GM21717 (cell line): ENCODE data around the gene MAD1L1.
"Not testable (repeated sequence)": the region's sequence is repeated elsewhere in the genome, so short reads cannot be mapped to it uniquely, and the experiment has no call there.

ENCODE experiments used
- ATAC-seq: cut with Tn5 transposase; IDR thresholded peaks from one replicate; pipeline ENCODE4 v1.9.1; 2021; ENCODE audit warnings: mild to moderate bottlenecking, moderate library complexity; ENCODE audit not compliant: unreplicated experiment

MAD1L1 gene

DNA sequence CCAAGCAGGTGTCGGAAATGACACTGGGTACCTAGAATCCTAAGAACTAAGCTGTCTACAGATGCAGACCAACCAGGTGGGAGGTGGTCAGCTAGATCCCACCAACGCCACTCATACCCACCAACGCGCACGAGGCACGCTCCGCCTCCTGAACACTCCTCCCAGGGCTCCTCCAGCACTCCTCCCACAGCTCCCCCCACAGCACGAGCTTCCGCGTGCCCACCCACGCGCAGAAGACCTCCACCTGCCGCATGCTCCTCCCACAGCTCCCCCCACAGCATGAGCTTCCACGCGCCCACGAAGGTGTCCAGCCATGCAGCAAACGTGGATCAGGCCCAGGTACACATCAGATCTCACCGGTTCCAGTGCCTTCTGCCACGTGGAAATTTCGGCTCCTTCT lies 196.0 kb downstream of the MAD1L1 start:
- no peak for ATAC-seq

DNA sequence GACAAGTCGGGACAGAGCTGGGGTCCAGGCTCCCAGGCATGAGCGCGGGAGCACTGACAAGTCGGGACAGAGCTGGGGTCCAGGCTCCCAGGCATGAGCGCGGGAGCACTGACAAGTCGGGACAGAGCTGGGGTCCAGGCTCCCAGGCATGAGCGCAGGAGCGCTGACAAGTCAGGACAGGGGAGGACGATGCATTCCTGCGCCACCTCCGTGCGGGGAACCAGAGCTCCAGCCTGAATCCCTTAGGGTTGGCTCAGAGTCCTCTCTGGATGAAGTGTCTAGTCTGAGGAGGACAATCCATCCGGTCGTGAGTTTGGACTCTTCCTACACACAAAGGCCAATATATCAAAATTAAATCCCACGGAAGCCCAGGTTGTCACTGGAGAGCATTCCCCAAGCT lies 196.5 kb downstream of the MAD1L1 start:
- ATAC-seq, result not testable (repeated sequence)

DNA sequence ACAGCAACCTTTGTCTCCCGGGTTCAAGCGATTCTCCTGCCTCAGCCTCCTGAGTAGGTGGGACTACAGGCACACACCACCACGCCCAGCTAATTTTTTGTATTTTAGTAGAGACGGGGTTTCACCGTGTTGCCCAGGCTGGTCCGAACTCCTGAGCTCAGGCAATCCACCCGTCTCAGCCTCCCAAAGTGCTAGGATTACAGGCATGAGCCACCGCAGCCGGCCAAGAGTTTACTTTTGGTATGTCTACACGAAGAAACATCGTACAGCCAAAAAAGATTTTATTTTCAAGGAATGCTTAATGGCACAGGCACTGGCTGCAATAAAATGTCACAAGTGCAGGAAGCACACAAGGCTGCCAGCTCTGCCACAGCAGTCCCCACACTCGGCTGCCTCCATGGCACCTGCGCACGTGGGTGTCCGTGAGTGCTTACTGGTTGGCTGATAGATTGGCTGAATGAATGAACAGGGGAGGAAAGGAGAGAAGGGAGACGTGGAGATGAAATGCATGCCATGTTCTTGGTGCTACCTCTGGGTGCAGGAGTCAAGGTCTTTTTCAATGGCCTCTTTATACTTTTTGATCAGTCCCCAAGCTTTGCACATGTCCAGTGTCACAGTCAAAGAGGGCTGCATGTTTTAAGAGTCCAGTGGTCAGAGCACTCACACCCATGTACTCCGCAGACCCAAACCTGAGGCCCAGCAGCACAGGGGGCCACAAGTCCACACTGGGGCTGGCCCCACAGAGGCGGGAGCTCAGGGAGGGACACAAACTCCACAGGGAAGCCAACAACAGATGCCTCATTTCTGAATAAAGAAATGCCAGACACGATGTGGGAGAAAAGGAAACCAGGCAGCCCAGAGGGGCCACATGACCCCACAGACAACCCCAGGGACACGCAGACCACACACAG lies 198.2 kb downstream of the MAD1L1 start:
- ATAC-seq, result no peak

DNA sequence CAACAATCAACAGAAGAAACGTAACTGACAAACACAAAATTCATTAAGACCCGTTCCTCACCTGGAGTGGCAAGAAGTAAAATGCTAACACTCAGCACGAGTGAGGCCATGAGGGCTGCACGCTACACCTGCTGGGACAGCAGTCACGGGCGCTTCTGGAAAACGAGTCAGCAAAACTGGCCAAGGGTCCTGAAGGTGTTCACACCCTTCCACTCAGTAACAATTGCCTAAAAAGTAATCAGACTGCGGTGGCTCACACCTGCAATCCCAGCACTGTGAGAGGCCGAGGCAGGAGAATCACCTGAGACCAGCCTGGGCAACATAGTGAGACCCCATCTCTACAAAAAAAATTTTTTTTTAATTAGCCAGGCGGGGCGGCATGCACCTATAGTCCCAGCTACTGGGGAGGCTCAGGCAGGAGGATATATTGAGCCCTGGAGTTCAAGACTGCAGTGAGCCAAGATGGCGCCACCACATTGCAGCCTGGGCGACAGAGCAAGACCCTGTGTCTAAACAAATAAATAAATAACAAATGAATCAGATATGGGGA lies 199.1 kb downstream of the MAD1L1 start:
- ATAC-seq, result no peak

DNA sequence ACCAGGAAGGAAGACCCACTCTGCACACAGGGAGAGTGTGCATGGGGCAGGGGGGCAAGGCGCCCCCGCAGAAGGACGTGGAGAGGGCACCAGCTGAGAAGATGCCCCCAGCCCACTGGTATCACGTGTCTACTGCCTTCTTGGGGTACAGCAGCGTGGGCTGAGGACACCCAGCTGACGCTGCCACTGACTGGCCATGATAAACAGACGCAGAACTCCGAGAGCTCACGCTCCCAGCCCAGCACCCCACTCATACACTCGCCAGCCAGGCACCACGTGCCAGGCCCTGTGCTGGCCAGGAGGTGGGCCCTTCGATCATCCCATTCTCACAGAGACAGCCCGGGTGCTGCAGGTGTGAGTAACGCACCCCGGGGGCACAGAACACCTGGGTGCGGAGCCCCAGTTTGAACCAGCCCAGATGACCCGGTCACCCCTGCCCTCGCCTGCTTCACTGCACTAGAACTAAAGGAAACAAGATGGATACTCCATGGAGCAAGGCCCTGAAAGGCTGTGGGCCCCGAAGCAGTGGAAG lies 199.8 kb downstream of the MAD1L1 start:
- no peak for ATAC-seq

DNA sequence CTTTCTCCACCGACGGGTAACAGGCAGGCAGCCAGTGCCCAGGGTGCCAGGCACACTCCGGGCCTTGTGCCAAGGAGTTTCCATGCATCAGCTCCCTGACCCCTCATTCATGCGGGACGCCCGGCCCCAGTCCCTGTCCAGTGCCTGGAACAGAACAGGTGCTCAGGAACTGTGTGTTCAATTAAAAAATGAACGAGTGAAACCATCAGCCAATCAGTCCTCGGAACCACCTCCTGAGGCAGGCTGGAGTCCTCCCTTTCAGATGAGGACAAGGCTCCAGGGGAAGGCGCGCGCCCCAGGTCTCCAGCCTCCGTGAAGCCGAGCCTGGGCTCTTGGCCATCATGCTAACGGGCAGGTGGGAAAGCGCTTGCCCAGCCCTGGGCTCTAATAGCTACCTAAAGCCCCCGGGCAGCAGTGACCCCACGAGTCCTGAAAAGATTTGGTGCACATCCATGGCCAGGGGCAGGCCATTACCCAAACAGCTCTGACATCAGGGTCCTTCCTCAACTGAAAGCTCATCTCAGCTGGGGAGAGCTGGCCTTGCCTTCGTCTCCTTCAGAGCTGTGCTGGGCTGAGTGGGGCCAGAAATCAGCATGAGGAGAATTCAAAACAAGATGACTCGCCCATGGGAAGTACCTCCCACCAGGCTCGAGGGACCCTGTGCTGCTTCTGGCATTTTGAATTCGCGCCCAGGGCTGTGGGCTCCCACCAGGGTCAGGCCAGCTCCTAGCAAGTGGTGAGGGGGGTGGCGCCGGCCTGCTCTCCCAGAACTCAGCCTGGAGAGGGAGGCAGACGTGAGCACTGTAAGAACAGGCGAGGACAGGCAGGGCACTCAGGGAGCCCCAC lies 200.5 kb downstream of the MAD1L1 start:
- ATAC-seq, result no peak

DNA sequence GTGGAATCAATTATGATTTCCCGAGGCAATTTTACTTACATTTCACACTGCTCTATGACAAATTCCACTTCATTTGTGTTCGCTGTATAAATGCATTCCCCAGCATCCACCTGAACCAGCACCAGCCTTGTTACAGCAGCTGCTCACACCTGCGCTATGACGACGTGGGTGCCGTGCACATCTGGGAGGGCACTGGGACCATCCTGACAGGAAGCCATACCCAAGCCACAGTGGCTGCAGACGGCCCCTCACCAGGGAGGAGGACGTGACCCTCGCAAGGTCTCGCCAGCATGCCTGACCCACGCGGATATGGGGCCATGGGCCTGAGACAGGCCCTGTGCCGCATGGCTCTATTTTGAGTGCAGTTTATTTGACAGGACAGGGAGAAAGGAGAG lies 201.3 kb downstream of the MAD1L1 start:
- no peak for ATAC-seq

DNA sequence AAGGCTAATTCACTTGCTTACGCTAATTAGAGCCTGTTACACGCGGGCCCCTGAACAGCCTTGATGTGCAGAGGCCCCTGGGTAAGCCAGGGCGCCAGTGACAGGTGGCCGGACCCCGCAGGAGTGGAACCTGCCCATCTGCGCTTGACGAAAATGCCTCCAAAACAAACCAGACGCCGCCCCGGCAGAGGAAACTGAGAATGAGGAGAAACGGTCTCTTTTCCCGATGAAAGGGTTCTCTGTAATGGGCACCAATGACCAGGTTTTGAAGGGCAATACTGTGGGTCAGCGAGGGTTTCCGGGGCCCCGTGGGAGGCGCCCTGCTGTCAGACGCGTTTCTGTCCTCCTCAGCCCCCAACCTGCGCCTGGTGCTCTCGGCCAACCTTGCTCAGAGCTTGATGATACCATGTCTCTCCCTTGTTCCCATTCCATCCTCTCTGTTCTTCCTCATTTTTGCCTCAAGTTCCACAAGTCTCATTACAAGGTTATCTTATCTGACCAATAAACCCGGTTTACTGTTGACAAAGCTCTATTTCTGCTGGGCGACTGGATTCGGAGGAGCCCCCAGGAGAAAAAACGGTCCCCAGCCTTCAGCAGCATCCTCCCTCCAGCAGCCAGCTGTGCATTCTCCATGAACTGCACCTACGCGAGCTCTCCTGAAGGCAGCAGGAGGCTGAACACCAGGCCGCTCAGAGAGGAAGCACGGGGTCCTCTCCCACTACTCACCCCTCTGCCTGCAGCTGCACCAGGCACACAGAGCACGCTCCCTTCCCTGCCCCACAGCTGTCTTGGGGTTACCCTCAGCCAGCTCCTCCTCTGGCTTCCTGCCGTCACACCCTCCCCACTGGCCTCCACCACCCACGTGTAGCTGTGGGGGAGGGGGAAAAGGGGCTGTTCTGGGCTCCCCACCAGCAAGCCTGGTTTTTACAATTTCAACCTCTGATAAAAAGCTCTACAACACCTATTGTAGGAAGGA lies 202.0 kb downstream of the MAD1L1 start:
- ATAC-seq, result no peak

DNA sequence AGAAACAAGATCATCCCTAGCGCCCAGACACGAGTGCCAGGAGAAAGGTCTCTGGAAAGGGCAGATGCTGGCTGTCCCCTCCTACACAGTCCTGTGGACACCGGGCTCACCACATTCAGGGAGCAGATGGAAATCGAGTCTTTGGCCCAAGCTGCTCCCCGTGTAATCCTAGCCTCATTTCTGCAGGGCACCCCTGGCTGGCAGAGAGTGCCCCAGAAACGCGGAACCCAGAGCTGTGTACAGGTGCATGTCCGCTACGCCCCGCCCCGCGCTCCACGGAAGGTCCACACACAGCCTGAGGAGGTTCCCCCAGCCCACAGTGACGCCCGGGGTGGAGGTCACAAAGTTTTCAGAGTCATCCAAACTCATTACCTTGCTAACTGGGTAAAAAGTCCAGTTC lies 202.8 kb downstream of the MAD1L1 start:
- no peak for ATAC-seq

DNA sequence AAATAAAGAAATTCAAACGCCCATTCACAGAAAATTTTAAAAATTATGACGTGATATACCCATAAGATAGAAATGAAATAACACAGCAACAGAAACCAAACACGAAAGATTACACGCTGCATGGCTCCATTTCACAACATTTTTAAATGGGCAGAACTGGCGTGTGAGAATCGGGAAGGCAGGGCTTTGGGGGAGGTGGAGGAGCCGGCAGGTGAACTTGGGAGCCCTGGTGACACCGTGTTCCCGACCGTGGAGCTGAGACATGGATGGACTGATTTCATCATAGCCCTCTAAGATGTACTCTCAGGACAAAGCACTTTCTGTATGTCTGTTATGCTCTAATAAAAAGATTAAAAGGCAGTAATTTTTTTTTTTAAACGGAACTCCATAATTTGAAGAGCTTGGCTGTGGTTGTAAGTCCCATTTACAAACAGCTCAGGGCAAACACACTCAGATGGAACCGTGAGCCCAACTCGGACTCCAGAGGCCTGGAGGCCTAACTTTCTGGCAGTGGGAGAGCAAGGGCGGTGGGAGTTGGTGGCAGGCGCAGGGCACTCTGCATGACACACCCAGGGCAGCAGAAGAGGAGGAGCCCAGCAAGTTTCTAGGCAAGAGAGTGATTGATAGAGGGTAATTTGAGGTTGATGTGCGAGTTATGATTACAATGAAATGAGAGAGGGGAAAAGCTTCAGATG lies 203.4 kb downstream of the MAD1L1 start:
- ATAC-seq, result no peak

DNA sequence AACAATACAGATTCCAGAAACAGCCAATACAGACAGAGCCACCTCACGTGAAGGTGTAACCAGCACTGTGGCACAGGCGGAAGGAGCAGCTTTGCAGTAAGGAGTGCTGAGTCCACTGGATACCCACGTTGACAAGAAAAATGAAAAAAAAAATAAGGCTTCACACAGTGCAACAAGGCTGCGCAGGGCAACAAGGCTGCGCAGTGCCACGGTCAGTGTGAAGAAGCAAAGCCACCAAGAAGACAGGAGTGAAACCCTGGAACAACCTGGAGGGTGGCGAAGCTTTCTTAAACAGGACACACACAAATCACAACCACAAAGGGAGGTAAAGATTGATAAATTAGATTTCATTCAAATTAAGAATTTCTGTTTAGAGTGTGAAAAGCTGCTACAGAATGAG lies 204.0 kb downstream of the MAD1L1 start:
- ATAC-seq, result no peak

DNA sequence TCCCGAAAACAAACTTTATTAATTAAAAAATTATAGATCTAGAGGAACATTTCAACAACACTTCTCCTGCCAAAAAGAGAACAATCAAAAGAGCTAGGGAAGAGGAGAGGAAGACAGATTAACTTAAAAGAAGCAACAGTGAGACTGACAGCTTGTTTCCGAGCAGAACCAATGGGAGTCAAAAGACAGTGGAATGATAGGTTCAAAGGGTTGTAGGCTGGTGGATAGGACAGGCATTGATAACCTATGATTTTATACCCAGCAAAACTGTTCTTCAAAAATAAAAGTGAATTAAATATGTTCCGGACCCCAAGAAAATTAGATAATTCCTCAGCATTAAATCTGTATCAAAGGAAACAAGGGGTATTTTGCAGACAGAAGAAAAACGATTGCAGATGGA lies 207.6 kb downstream of the MAD1L1 start:
- ATAC-seq, result no peak

DNA sequence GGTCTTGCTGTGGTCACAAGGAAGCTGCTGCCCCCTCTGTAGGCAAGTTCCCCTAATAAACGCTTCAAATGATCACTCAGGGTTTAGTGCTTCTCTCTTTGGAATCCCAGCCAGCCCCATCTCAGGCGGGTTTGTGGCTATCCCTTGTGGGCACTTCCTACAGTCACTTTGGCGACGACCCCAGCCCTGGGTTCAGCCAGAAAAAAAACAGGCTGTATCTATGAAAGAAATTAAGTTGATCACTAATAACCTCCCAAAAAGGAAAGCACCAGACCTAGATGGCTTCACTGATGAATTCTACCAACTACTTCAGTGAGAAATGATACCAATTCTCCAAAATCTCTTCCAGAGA lies 208.2 kb downstream of the MAD1L1 start:
- ATAC-seq, result no peak

DNA sequence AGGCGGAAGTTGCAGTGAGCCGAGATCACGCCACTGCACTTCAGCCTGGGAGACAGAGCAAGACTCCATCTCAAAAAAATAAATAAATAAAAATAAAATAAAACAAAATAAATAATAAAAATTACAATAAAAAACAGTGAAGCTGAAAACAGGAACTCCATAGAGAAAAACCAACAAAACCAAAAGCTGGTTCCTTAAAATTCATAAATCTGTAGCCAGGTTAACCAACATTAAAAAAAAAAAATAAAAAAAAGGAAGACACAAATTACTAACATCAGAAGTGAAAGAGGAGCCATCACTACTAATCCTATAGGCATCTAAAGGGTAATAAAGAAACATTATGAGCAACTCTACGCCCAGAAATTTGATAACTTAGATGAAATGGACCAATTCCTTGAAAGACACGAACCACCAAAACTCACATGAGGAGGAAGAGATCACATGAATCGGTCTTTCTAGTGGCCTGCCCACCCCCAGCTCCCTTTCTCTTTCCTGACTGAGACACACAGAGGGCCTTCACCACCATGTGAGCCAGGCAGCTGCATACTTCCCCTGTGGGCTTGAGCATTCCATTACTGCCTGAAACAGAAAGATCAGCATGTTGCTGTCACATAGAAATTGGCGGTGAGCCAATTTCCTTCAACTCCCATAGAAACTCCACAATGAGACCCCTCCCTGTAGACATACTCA lies 208.7 kb downstream of the MAD1L1 start:
- no peak for ATAC-seq

DNA sequence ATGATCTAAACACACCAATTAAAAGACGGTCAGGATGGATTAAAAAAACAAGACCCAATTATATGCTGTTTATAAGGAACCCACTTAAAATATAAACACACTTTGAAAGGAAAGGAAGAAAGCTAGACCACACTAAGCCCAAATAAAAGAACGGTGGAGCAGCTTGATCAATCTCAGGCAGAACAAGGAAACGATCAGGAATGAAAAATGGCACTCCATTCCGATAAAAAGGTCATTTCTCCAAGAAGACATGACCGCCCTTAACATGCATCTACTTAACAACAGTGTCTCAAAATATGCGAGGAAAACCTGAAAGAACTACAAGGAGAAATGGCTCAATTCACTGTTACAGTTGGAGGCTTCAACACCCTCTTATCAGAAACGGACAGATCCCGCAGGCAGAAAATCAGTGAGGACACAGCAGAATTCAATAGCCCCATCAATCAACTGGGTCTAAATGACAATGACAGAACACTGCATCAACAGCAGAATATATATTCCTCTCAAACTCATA lies 210.0 kb downstream of the MAD1L1 start:
- no peak for ATAC-seq

DNA sequence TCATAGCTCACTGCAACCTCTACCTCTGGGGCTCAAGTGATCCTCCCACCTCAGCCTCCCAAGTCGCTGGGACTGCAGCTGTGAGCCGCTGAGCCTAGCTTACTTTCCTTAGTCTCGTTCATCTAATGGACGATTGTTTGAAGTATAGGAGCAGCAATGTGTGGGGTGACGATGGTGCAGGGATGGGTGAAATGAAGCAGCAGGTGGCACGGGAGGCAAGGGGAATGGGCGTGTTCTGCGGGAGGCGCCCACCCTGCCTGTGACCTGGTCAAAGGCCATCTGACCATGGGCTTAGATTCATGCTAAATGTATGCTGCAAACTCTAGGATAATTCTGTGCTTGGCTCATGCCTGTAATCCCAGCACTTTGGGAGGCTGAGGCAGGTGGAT lies 210.7 kb downstream of the MAD1L1 start:
- no peak for ATAC-seq

DNA sequence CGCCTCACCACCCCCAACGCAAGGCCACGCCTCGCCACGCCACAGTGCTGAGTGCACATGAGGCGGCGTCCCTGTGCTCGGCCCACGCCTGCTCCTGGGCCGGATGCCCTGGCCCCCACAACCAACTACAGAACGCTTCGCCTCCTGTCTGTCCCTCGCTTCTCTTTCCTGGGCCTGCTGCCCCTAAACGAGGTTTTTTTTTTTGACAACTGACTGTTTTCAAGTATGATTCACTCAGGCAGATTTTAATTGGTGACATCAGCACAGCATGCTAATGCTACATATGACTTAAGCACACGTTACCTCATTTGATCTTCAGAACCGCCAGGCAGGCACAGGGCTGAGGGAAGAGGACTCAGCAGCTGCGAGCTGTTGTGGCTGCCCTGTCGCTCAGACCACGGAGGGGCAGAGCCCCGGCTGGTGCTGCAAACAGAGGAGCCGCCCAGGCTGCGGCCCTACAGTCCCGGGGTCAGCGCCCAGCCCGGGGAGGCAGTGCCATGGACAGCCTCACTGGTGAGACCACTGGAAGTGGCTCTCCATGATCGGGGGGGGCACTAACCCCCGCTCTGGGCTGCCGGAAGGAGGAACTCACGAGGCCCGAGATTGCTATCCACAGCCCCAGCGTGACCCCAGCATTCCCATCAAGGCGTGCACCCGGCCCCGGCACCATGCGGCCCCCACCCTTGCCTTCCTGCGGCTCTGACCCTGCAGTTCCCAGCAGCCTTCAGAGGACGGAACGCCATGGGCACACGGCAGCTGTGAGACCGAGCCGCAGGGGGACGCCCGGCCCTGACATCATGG lies 212.8 kb downstream of the MAD1L1 start:
- peak; percentile 46 for ATAC-seq

DNA sequence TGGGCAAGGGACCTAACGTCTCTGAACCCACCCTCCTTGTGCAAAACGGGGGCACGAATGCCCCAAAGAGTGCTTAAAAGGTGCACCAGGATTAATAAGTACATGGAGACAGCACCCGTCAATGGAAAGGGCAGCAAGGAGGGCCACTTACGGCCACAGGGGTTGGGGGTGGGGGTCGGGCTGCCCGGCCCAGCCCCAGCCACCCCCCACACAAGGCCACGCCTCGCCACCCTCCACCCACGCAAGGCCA lies 213.4 kb downstream of the MAD1L1 start:
- ATAC-seq, result no peak
